HG02571 (cell line): ENCODE results near the gene PTPRD.
A peak's percentile ranks its signal among the peaks of the same experiment; 100 is the strongest.

Source experiments
- ATAC-seq: cut with Tn5 transposase; IDR thresholded peaks from one replicate; pipeline ENCODE4 v1.9.1; 2021; ENCODE audit warnings: mild to moderate bottlenecking, moderate library complexity; ENCODE audit not compliant: unreplicated experiment

PTPRD gene

DNA sequence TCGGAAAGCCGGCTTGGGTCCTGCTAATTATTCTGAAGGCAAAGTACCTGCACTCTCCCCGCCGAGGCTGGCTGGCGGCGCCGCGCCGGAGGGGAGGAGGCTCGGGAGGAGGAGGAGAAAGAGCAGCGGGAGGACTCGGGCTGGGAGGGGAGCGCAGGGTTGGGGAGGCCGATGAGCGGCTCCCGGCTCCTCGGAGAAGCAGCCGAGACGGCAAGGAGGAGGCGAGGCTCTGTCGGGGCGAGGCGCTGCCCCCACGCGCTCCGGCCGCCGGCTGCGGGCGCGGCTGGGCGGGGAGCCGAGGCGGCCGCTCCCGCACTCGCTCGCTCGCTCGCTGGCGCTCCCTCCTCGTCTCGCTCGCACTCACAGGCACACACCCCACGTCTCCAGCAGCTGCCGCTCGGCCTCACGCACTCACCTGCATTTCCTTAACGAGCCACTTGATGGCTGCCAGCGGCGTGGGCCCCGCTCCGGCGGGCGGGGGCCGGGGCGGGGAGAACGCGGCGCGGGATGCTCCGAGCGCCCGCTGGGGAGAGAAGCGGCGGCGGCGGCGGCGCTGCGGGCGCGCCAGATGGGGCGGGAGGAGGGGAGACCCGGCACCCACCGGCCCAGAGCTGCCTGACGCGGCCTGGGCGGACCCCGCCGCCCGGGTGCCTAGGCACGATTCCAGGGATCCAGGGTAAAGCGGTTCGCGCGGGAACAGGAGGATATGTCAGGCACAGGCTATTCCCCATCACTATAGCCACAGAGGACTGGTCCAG is at the start of gene PTPRD:
Gene PTPRD, minus strand, starts transcription at position 362 of the 758 bp plus-strand sequence.
- peak; percentile 85 for ATAC-seq

DNA sequence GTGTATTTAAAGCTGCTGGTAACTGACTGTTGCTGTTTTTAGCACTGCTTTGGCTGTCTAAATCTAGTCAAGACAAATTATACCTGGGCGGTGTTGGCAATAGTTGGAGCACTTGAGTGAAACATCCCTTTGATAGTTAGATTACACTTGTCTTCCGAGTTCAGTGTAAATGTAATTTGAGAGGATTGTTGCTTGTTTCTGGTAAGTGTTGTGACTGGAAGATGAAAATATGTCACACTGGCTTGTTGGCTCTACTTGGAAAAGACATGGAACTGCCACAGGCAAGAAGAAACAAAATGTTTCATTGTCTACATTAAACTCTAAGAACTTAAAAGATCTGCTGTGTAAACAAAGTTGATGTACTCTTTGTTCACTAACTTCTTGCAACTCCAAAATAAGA is 49.2 kb upstream of the PTPRD start:
- no peak for ATAC-seq

DNA sequence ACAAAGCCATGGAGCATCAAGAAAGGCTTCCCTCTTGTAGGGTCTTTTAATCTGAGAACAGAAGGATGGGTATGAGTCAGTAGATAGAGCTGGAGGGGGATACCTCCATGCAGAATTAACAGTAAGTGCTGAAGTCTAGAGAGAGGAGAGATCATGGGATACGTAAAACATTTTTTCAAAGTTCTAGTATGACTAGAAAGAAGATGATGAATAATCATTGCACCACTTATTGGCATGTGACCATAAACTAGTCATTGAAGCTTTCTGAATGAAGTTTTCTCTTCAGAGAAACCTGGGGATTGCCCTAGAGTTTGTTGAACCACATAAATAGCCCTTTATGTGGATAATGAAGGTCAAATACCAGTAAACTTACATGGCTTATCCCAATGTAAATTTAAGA is 48.6 kb upstream of the PTPRD start:
- ATAC-seq, result no peak

DNA sequence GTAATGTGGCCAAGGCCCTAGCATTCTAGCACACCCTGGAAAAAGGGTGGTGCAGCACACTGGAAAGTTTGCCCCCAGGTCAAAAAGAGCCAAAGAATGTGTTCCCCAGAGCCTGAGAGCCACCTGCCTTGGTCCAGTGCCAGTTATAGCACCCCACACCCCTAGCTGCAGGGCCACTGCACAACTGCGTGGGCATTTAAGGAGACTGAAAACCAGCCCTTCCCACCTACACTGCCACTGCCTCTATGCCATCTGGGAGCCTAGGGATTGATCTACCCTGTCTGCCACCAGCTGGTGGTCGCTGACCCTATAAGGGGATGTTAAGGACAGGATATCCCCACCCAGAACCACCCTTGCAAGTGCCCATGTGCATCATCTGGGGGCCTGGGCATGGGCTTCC is 38.2 kb upstream of the PTPRD start:
- no peak for ATAC-seq

DNA sequence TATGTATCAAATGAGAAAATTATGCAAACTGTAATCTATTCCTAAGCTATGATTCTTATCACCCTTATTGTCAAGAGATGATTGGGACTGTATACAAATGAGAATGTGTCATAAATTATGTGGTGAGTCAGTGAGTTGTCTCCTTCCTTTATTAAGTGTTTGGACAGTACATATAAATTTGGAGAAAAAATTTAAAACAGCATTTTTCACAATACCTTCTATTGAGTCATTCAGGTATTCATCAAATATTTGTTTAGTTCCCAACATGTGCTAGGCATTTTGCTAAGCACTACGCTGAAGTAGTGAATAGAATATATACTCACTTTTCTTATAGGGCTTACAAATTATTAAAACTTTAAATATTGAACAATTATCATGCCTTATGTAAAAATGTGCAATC is 36.3 kb upstream of the PTPRD start:
- no peak for ATAC-seq

DNA sequence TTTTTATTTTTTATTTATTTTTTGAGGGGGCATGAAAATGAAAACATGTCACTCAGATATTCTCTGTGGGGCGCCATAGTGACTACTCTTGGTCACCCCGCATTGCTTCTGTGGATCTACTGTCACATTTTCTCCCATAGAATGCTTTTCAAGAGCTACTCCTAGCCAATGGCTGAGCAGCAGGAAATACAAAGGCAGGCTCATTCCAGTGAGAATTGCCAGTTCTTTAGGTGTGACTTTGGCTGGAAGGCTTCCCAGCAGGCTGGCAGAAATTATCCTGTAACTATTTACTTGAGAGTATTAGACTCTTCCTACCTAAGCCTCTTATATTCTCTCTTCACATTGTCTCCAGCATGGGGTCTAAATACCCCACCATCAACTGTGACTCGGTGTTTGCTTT is 21.0 kb upstream of the PTPRD start:
- no peak for ATAC-seq

DNA sequence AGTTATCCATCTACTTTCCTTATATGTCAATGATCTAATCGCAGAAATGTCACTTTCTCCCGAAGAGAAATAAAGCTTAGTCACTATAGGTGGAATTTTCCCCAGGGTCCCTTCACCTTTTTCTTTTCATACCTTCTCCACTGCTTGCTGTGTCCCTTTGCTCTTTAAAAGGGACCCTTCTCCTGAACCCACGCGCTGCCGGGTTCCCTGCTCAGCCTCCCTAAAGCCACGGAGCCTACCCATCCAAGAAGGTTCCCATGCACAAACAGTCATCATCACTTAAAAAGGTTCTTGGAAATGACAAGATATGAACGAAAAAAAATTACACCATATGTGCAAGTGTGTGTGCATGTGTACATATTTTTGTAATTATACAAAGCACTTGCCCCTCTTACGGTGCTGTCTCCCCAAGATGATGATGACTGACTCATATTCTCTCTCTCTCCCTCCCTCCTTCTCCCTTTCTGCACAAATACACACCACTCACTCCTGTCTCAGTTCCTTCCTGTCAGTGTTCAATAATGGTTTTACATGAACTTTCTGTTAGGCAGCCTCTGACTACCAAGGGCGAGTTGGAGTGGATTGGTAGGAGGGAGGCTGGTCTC is 1.5 kb upstream of the PTPRD start:
- ATAC-seq, result no peak

DNA sequence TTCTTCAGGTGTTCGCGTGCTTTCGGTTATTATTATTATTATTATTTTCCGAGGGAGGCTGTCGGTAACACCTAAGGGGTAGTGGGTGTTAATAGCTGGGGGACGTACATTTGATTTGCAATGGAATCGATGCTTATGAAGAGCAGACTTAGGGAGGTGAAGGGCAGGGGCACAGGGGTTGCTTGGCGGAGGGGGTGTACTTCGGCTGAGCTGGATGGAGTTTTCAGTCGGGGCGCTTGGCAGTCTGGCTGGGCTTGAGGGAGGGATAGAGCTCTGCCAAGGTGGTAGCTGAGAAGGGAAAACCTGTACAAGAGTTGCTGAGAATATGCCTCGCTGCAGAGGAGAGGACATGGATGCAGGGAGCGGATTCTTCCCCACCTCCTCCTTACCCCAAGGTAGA is 617 bp upstream of the PTPRD start:
- ATAC-seq, result no peak

DNA sequence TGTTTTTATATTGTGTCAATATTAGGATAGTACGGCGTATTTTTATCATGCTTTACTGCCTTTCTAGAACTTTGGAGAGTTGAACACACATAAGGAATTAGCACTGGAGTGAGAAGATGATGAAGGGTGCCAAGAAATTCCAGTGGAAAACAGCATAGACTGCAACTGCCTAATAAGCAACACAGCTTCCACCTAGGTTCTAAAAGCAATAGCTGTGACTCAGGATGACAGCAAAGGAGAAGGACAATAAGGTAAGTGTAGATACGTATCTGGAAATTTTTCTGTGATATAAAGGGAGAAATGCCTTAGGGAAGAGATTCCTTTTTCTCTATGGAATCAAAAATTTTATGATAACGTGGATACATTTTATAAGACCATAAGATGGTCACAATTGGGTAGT is 7.4 kb downstream of the PTPRD start:
- ATAC-seq, result no peak

DNA sequence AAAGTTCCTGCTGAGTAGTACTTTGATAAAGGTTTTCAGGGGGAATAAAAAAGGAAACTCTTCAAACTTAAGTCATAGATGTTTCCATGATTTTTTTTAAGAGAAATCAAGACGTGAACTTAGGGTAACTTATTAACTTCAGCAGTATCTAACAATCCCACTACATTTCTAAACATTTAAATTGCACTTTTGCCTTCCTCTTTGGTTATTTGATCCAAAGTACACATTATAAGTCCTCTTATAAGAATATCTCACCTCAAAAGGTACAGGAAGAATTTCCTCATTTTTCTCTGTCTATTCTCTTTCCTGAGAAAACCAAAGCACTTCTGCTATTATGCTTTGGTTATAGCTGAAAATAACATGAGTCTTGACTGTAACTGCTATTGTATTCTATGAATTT is 7.9 kb downstream of the PTPRD start:
- no peak for ATAC-seq

DNA sequence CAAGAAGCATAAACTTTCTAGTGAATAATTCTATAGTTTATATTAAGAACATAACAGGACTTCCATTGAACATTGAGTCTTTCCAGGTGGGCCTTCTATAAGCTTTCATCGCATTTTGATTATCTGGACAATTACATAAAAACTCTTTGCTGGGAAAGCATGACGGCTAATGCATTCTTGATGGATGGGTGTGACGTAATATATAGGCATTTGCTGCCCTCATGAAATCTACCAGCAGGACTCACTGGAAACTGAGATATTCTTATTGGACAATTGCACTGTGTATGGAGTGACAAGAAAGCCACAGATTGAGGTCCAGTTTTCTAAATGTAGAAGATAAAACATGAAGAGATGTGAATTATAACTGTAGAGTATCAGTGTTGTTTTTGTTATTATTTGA is 15.0 kb downstream of the PTPRD start:
- no peak for ATAC-seq

DNA sequence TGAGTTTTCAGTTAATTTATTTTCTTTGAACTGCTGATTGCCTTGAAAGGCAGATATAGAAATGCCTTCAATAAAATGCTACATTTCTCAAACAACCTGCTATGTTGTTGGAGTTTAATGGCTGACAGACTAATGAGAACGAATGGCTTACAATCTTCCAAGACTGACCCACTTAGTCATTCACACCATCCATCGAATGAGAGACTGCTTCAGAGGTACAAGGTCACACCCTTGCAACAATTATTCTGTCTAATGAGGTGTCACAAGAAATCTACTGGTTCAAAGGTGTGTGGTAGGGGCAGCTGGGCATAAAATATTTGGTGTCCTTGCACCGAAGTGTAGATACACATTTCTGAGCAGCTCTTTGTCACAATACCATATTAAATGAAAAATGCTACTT is 18.3 kb downstream of the PTPRD start:
- no peak for ATAC-seq

DNA sequence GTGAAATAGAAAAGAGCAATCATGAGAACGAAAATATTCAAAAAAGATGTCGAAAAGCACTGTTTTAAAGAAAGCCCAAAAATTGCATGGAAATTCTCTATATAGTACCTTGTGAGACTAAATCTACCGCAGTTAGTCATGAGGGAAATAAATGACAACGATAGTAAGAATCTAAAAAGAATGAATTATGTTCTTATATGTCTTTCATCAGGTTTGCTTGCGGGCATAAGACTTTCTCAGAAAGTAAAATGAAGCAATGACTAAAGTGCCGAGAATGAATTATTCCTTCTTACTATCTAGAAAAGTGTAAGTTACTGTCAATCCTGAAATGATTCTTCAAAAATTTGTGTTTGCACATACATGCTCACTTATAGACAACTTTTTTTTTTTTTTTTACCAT is 26.4 kb downstream of the PTPRD start:
- ATAC-seq, result no peak

DNA sequence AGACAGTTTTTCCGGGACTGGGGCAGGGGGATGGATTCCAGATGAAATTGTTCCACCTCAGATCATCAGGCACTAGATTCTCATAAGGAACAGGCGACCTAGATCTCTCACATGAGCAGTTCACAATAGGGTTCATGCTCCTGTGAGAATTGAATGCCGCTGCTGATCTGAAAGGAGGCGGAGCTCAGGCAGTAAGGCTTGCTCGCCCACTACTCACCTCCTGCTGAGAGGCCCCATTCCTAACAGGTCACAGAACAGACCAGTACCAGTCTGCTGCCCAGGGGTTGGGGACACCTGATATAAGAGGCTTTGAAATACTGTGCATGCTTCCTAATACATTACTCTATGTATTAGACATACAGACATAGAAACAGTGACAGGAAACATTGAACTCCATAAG is 41.1 kb downstream of the PTPRD start:
- ATAC-seq, result no peak

DNA sequence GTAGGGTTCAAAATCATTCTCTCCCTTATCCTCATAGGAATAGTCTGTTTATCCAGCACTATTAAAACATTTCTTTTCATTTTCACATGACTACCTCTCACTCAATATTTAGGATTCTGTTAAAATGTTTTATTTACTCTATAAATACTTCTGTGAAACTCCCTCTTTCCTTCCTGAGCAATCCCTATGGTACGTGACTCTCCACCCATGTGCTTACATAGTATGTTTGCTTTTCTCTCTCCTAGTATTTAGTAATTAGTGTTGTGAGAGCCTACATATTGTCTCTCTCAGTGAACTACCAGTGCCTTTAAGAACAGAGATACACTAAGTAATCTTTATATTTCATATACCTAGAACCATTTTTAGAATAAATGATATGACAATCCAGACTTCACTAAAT is 46.0 kb downstream of the PTPRD start:
- no peak for ATAC-seq

DNA sequence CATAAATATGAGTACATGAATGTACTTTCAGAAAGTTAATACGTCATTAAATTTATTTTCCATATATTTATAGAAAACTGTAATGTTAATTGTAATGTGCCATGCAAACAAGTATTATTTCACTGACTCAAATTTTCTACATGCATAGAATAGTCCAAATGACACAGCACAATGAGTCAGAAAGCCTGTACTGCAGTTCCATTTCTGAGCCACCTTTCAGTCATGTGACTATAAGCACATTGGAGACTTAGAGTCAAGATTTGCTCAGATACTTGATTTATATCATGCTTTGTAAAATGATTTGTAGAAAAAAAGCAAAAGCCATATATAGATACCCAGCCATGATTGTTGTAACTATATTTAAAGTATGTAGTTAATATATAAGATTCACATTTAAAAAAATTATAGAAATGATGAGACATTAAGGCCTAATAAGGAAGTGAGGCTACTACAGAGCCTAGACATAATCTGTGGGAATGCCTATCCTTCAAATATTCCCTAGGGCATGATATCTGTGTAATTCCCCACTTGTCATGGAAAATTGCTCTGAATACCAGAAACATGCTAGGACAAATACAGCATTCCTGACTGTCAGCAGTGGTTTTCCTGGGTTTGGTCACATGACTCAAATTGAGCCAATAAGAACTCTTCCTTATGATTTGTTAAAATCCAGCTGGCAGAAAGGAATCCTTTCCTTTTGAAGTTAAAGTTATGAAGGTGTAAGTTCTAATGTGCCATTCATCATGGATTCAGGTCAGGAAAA is 50.0 kb downstream of the PTPRD start:
- no peak for ATAC-seq

DNA sequence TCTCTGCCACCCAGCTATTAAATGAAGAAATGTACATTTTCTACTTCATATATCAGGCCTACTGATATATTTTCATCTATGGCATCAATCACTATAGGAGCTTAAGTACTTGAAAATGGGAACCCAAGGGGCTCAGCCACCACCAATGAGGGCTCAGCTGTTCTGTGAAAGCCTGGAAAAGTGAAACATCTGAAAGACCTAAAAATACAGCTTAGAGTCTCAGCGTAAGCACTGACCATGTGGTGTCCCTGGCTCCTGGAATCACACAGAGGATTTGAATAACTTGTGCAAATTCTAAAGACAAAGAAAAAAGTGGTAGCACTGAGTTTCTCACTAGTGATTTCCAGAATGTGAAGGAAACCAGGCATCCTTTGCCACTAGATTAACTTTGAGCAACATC is 64.5 kb downstream of the PTPRD start:
- ATAC-seq, result no peak

DNA sequence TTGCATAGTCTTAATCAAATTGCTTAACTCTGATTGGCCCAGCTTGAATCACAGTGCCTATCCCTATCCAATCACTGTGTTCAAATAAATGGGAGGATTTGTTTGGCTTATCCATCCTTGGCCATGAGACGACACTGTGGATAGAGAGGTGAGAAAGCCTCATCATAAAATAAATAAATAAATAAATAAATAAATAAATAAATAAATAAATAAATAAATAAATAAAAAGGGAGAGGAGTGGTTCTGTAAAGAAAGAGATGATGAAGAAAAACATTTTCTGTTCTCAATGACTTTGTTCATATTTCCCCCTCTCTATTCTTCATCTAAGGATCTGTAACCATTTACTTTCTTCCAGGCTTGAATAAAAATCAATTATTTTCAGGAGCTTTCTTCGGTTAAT is 74.7 kb downstream of the PTPRD start:
- no peak for ATAC-seq

DNA sequence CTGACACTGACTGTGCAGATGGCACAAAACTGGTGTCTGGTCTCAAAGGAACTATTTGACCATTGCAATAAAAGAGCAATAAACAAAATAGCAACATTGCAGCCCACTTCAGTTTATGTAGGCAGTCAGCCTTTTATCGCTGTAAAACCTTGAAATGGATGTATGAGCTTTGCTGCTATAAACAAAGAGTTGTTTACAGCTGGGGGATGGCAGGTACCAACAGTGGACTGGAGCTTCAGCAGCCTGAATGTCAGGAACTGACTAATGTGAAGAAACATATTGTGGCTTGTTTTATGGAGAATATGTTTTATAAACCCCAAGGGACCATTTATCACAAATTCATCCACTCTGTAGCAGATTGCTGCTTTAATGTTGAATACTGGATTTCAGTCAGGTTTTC is 78.0 kb downstream of the PTPRD start:
- no peak for ATAC-seq

DNA sequence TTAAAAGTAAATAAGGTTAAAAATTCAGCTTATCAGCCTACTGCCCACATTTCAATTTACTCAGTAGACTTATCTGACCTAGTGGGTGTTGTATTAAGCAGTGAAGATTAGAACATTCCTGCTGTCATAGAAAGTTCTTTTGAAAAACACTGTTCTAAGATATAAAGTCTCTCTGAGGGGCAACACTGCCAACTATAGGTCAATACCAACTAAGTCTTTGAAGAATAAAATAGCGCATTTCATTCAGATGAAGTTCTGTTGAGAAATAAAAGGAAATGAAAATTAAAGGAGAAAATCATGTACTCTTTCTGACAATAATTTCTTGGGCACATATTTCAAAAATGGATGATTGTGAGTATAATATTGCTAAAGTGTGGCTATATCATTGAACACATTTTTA is 86.8 kb downstream of the PTPRD start:
- ATAC-seq, result no peak

DNA sequence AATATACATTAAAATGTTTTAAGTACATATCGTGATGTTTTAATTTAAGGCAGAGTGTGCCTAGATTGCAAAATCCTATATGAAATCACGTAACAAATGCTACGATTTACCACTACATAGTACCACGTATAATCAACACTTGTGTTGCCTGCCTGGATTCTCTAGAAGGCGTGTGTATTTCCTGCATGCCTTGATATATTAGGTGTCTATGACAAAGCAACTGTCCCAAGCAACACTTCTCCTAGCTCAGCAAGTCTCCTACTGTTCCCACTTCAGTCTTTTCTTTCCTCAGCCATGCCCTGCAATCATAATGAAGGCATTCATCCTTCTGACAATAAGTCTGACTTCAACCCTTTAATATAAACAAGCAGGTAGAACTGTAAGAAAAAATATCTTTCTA is 89.6 kb downstream of the PTPRD start:
- ATAC-seq, result no peak

DNA sequence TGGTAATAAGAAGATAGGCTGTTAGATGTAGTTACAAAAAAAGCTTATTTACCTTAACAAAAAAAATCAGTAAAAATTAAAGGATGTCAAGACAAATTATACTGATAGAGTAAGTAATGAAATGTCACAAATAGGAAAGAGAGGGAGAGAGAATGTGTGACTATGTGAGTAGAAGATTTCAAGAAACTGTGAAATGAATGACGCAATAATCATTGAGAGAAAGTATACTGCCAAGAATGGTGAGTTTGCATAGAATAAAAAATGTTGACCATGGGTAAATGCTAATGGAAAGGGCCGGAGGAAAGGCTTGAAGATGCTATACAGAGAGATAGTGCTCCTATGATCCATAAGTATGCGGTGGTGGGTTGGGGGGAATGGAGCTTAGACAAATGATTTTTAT is 100.7 kb downstream of the PTPRD start:
- ATAC-seq, result no peak
